SH-SY5Y (cell line): ENCODE results near the gene SNCB.

ENCODE experiments used
- GATA2 ChIP-seq: IDR thresholded peaks from 2 replicates; pipeline ENCODE4 v1.6.1; 2011; ENCODE audit warnings: mild to moderate bottlenecking, low read depth, low read length
- GATA3 ChIP-seq: IDR thresholded peaks from 2 replicates; pipeline ENCODE4 v1.6.1; 2011; ENCODE audit warnings: low read depth, mild to moderate bottlenecking, low read length, moderate library complexity

SNCB gene

GRCh38 chr5:176611435-176611834 lies 18.9 kb downstream of the SNCB start:
- TF ChIP-seq GATA2 = no peak

- TF ChIP-seq GATA2 = no peak
- TF ChIP-seq GATA3 = no peak
Observed at GRCh38 chr5:176610435-176610773, 19.9 kb downstream of the SNCB start.

- no peak for TF ChIP-seq GATA3
- no peak for TF ChIP-seq GATA2
Observed at GRCh38 chr5:176609724-176610434, 20.5 kb downstream of the SNCB start, which contains the start of gene GPRIN1. GPRIN1 (minus strand) TSS chr5:176610156; CDS start chr5:176599834, 10,322 bp downstream.

GRCh38 chr5:176608937-176609723 lies 21.2 kb downstream of the SNCB start:
- TF ChIP-seq GATA3 = no peak

- TF ChIP-seq GATA3 (no peak), GATA2 (no peak)
Observed at GRCh38 chr5:176608142-176608705, 22.1 kb downstream of the SNCB start.

- TF ChIP-seq GATA3 (no peak), GATA2 (no peak)
Observed at GRCh38 chr5:176606875-176607274, 23.5 kb downstream of the SNCB start.

GRCh38 chr5:176606032-176606431 lies 24.3 kb downstream of the SNCB start:
- TF ChIP-seq GATA2 = no peak
- TF ChIP-seq GATA3 = no peak

- TF ChIP-seq GATA3 (no peak), GATA2 (no peak)
Observed at GRCh38 chr5:176603091-176603490, 27.2 kb downstream of the SNCB start.

- TF ChIP-seq GATA2 = no peak
- TF ChIP-seq GATA3 = no peak
Observed at GRCh38 chr5:176601901-176602482, 28.3 kb downstream of the SNCB start.

GRCh38 chr5:176597417-176598389 lies 32.6 kb downstream of the SNCB start:
- TF ChIP-seq GATA2 (no peak), GATA3 (no peak)

GRCh38 chr5:176596689-176597416 lies 33.5 kb downstream of the SNCB start:
- TF ChIP-seq GATA2 = no peak
- TF ChIP-seq GATA3 = no peak

- no peak for TF ChIP-seq GATA3
- no peak for TF ChIP-seq GATA2
Observed at GRCh38 chr5:176596069-176596644, 34.2 kb downstream of the SNCB start.
